GM19397 (cell line): ENCODE measurements around the gene STAC3.

Experiments
- ATAC-seq: cut with Tn5 transposase; IDR thresholded peaks from one replicate; pipeline ENCODE4 v1.9.1; 2021; ENCODE audit warnings: mild to moderate bottlenecking, moderate library complexity; ENCODE audit not compliant: unreplicated experiment

The STAC3 gene

GRCh38 chr12:57236925-57237595, 13.9 kb downstream of the STAC3 start:
- ATAC-seq, result no peak

DNA sequence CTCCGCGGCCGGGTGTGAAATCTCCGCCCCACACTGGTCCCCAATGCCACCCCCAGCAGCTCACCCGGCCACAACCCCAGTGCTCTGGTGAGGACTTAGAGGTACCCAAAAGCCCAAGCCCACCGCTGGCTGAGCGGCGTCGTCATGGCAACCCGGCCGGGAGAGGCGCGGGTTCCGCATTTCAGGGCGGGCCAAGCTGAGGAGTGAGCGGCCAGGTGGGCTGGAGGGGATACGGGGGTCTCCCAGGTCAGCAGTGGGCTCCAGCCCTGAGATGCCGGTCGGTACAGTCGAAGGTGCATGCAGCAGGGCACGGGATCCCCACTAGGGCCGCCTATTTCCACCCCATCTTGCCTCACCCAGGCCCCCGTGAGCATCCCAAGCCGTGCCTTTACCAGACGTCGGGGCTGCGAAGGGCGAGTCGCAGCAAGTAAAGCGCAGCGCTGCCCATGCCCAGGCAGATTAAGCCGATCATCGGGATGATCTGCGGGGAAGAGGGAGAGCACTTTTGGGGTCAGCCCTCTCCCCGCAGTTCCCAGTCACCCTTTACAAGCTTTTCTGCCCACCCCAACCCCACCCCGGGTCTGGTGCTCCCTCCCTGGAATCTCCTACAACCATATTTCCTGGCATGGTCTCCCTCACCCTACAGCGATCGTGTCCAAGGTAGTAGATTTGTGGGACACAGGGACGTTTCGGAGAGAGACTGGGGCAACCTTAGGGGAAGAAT, 14.6 kb downstream of the STAC3 start:
- no peak for ATAC-seq

DNA sequence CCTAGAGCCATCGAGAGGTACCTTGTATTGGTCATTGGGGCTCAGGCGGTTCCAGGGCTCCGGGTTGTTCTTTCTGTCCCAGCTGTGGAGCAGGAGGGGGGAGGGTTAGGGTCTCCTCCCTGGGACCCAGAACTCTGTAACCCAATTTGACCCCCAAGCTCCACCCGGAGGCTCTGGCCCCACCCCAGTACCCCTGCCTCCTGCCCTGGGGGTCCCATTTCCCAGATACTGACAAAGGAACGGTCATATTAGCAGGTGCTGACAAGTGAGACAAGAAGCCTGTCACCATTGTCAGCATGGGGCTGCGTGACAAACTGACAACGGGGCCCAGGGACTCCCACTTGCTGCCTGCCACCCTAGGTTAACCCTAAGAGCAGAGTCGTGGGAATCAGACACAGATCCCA, 15.3 kb downstream of the STAC3 start:
- no peak for ATAC-seq

- no peak for ATAC-seq
Measured at GRCh38 chr12:57235017-57235727, 15.8 kb downstream of the STAC3 start.

- no peak for ATAC-seq
Measured at GRCh38 chr12:57234571-57235016, 16.4 kb downstream of the STAC3 start.

DNA sequence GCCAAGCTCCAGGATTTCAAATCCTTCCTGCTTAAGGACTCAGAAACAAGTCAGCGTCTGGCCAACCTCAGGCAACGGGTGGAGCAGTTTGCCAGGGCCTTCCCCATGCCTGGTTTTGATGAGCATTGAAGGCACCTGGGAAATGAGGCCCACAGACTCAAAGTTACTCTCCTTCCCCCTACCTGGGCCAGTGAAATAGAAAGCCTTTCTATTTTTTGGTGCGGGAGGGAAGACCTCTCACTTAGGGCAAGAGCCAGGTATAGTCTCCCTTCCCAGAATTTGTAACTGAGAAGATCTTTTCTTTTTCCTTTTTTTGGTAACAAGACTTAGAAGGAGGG, 16.8 kb downstream of the STAC3 start:
- no peak for ATAC-seq

DNA sequence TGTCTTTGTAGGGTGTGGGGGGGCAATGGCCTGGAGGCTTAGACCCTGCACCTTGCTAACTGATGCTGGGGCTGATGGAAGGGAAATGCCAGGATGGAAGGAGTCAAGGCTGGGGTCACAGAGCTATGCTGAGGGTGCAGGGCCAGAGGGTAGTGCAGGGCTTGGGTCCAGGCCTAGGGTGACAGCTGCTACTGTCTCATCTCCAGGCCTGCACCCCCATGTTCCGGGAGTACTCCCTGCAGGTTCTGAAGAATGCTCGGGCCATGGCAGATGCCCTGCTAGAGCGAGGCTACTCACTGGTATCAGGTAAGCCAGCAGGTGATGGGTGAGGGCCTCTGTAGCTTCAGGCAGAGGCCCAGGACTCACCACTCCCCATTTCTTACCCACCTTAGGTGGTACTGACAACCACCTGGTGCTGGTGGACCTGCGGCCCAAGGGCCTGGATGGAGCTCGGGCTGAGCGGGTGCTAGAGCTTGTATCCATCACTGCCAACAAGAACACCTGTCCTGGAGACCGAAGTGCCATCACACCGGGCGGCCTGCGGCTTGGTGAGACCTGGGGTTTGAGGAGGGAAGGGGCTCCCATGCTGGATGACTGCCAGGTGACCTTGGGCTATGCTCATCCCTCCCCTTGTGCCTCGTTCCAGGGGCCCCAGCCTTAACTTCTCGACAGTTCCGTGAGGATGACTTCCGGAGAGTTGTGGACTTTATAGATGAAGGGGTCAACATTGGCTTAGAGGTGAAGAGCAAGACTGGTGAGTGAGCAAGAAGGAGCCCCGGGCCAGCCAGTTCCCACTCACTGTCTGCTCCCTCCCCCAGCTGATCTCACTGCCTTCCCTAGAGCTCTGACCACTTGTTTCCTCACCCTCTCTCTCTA, 17.4 kb downstream of the STAC3 start:
- no peak for ATAC-seq

GRCh38 chr12:57232156-57232756, 18.7 kb downstream of the STAC3 start:
- ATAC-seq, result no peak

DNA sequence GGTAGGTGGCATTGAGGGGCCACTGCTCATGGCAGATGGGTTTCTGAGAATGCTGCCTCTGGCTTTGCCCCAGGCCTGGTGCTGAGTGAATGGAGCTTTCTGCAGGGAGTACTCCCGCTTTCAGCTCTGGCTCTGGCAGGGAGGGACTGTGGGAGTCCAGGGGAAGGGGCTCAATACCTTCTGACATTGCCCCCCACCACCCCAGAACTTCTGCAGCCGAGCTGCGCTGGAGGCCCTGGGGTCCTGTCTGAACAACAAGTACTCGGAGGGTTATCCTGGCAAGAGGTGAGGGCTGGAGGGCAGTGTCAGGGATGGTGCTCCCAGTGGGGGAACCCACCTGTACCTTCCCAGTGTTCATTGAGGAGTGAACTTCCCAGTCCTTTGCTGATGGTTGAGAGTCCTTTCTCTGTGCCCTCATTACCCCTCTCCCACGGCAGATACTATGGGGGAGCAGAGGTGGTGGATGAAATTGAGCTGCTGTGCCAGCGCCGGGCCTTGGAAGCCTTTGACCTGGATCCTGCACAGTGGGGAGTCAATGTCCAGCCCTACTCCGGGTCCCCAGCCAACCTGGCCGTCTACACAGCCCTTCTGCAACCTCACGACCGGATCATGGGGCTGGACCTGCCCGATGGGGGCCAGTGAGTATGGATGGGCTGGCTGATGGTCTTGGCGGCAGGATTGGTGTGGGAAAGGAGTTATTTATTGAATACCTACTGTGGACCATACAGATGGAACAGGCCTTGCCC, 19.5 kb downstream of the STAC3 start:
- no peak for ATAC-seq

DNA sequence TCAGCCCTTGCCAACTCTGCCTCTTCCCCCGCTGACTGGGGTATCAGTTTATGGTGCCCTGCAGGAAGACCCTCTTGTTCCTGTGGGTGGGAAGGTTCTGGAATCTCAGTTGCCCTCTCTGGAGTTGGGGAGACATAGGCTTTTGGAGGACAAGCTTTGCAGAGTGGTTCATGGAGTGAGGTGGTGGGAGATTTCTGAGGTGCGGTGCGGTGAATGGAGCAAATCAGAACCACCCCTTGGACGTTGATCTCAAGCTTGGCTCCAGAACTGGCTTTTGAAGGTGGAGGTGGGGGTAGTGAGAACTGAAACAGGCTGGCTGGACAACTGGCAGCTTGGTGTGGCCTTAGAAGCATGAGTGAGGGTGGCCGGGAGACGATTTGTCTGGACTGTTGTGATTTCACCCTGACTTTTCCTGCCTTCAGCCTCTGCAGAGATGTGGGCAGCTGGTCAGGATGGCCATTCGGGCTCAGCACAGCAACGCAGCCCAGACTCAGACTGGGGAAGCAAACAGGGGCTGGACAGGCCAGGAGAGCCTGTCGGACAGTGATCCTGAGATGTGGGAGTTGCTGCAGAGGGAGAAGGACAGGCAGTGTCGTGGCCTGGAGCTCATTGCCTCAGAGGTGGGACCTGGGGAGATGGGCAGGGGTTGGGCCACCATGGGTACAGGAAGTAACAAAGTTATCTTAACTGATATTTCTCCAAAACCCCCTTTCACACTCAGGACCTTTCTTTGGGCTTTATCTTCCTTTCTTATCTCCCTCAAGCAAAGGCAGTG, 20.4 kb downstream of the STAC3 start:
- ATAC-seq, result no peak

DNA sequence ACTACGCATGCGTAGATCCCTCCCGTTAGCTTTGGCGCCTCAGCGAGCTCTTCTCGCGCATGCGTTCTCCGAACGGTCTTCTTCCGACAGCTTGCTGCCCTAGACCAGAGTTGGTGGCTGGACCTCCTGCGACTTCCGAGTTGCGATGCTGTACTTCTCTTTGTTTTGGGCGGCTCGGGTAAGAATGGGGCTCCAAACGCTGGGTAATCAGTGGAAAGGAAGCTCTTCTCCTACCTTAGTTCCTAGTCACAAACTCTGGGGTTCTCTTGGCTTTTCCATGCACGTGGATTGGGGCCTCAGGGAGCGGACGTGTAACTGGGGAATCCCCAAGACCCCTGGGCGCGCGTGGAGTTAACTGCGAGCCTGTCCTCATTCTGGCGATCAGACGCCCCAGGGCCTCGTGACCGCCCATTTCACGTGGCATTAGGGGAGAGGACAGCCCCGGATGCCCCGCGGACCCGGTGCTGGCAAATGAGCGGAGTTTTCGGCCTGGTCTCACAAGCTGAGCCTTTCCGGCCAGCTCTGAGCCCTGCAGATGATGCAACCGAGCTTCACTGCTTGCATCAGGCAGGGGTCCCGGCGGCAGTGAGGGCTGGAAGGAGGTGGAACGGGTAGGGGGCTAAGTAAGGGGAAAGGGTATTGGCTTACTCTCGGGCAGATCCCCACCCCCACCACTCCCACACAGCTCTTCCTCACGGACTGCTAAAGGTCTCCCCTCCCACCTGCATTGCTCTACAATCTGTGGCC, 21.2 kb downstream of the STAC3 start, which contains the start of gene SHMT2:
SHMT2 (plus strand) TSS at position 78 of the 747 bp plus-strand sequence; CDS start at position 146, 68 bp downstream.
- peak; percentile 68 for ATAC-seq

DNA sequence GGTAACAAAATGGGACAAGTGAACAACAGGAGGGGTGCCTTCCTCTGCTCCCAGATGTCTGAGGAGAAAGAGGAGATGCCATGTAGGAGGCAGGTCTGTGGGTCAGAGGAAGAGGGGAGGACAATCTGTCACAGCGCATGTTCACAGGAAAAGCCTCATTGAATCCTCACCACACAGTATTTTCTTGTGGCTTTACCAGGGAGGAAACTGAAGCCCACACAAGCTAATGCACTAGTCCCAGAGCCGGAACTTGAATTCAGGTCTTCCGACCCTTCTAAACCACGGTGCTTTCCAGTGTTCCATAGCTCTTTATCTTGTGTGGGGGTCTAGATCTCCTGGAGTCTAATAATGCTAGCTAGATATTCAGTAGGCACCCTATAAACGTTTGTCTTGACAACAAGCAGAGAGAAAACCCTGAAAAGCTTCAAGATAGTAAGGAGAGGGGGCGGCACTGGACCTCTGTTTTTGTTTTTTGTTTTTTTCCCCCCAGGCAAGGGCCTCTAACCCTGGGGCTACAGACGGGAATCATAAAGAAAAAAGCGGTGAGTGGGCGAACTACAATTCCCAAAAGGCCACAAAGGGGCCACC, 21.8 kb downstream of the STAC3 start:
- ATAC-seq, result peak; percentile 4

- no peak for ATAC-seq
Measured at GRCh38 chr12:57227315-57228115, 23.5 kb downstream of the STAC3 start.

DNA sequence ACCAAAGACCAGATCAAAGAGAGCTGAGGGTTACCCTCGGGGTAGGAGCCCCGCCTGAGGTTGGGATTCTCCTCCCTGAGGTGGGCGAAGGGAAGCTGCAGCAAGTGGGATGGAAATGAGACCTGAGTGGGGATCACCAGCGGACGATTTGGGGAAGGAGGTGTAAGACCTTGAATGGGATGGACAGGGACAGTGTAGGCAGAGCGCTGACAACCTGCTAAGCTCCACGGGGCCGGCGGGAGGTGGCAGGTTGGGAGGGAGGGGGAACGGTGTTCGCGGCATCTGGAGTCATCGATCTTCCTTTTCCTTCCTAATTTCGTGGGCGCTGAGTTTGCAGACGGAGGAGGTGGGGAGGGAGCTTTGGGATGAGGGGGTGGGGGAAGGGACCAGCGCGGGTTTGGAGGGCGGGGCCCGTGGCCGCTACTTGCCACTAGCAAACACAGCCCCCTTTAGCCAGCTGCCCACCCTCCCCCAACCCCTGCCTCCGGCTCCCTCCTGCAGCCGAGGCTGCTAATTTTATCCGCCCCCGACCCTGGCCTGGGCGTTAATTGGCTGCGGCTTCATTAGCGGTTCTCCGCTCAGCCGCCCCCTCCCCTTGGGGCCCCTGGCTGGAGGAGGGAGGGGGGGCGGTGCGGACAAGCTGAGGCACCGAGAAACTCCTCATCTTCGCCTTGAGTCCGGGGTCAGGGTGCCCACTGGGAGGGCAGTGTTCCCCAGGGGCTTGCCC, 24.2 kb downstream of the STAC3 start:
- no peak for ATAC-seq

- no peak for ATAC-seq
Measured at GRCh38 chr12:57225680-57226210, 25.2 kb downstream of the STAC3 start.

- ATAC-seq, result no peak
Measured at GRCh38 chr12:57224973-57225679, 25.9 kb downstream of the STAC3 start.
